ENCODE measurements around the gene ALX3.
A peak's percentile ranks its signal among the peaks of the same experiment; 100 is the strongest.

Gene ALX3

GRCh38 chr1:110087812-110088738, 17.6 kb upstream of the ALX3 start:
- peak overlapping the region in 1 of 3 experiments; percentile 53 for H3K4me3 Mint-ChIP-seq
- no peaks in the 10 kb centered on the region for H3K36me3 Mint-ChIP-seq (ENCODE audit: low read depth)
- peaks cover 88% of the 10 kb centered on the region for H3K27me3 Mint-ChIP-seq (ENCODE audit: low read depth)
- H3K9me3 Mint-ChIP-seq = no peaks in the 10 kb centered on the region
- no peak overlapping the region for H3K27ac Mint-ChIP-seq
- TF ChIP-seq, protein P1, sequence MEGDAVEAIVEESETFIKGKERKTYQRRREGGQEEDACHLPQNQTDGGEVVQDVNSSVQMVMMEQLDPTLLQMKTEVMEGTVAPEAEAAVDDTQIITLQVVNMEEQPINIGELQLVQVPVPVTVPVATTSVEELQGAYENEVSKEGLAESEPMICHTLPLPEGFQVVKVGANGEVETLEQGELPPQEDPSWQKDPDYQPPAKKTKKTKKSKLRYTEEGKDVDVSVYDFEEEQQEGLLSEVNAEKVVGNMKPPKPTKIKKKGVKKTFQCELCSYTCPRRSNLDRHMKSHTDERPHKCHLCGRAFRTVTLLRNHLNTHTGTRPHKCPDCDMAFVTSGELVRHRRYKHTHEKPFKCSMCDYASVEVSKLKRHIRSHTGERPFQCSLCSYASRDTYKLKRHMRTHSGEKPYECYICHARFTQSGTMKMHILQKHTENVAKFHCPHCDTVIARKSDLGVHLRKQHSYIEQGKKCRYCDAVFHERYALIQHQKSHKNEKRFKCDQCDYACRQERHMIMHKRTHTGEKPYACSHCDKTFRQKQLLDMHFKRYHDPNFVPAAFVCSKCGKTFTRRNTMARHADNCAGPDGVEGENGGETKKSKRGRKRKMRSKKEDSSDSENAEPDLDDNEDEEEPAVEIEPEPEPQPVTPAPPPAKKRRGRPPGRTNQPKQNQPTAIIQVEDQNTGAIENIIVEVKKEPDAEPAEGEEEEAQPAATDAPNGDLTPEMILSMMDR (IDR thresholded peaks at IDR 0.05; ENCODE audit: unreplicated experiment in 3 of 3) = peak; percentile 57 to 62 (median 60)
- H3K4me1 Mint-ChIP-seq = peaks cover 11% of the 10 kb centered on the region

DNA sequence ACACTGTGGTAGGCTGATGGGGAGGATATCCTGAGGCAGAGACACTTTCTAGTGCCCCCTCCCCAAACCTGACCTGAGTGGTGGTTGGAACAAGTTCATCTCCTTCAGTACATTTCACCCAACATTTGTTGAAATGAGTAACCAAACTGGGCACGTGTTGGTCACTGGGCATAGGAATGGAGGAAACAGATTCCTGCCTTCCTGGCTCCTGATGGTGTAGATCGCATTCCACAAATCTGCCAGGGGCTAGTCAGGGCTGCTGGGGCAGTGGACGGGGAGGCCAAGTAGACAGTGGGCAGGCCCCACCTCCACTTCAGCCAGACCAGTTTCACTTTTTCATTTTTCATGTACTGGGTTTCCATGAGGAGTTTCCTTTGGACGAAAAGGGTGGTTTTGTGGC, 16.5 kb upstream of the ALX3 start:
- H3K36me3 Mint-ChIP-seq (ENCODE audit: low read depth) = no peaks in the 10 kb centered on the region
- peaks cover 16% of the 10 kb centered on the region for H3K4me1 Mint-ChIP-seq
- H3K4me3 Mint-ChIP-seq = no peak overlapping the region
- H3K27ac Mint-ChIP-seq = no peak overlapping the region
- peaks cover 88% of the 10 kb centered on the region for H3K27me3 Mint-ChIP-seq (ENCODE audit: low read depth)
- no peaks in the 10 kb centered on the region for H3K9me3 Mint-ChIP-seq
- TF ChIP-seq, protein P1 (IDR thresholded peaks at IDR 0.05; ENCODE audit: unreplicated experiment in 3 of 3) = no peak

GRCh38 chr1:110085671-110086070, 15.2 kb upstream of the ALX3 start:
- Mint-ChIP-seq H3K4me3 (peak overlapping the region; percentile 1 to 52 (median 21)), H3K27me3 (ENCODE audit: low read depth) (peaks cover 88% of the 10 kb centered on the region), H3K9me3 (no peaks in the 10 kb centered on the region), H3K27ac (no peak overlapping the region), H3K4me1 (peaks cover 22% of the 10 kb centered on the region), H3K36me3 (ENCODE audit: low read depth) (no peaks in the 10 kb centered on the region)
- TF ChIP-seq, protein P1 (IDR thresholded peaks at IDR 0.05; ENCODE audit: unreplicated experiment in 3 of 3) = no peak

DNA sequence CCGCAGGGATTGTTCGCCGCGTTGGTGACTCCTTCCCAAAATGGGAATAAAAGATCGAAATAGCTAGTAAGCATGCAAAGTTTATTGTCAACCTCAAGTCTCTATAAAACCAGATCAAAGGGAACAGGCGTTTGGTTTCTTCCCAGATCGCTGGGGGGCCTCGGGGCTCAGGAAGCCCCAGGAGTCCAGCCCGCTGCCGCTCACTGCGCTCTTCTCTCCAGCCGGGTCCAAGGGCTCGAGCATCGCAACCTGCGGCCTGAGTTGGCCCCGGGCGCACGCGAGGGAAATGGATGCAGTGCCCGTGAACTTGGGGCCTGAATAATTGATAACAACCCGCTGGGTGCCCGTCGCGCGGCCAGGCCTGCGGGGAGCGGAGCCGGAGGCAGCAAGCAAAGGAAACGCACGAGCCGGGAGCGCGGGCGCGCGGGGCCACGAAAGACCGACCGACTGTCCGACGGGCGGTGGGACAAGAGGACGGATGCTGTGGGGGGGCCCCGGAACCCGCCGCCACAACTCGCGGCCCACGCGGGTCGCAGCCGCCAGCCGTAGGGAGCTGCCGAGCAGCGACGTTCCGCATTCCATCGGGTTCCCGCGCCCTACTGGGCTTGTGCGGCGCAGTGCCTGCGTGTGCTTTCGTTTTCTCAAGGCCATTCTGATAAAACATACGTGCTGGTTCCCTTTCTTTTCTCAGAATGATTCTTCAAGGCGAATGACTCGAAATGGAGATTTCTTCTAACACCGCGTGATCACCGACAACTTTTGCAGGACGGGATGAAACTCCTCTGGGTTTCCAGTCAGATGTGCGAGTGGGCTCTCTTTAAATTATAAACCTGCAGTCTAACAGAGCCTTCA, 14.0 kb upstream of the ALX3 start:
- H3K27me3 Mint-ChIP-seq (ENCODE audit: low read depth) = peaks cover 86% of the 10 kb centered on the region
- no peaks in the 10 kb centered on the region for H3K36me3 Mint-ChIP-seq (ENCODE audit: low read depth)
- peaks cover 22% of the 10 kb centered on the region for H3K4me1 Mint-ChIP-seq
- H3K4me3 Mint-ChIP-seq = peak overlapping the region; percentile 71 to 82 (median 72)
- TF ChIP-seq, protein P1 (IDR thresholded peaks at IDR 0.05; ENCODE audit: unreplicated experiment in 3 of 3) = no peak
- no peak overlapping the region for H3K27ac Mint-ChIP-seq
- H3K9me3 Mint-ChIP-seq = no peaks in the 10 kb centered on the region

GRCh38 chr1:110083866-110084226, 13.4 kb upstream of the ALX3 start:
- no peak overlapping the region for H3K27ac Mint-ChIP-seq
- H3K4me1 Mint-ChIP-seq = peaks cover 22% of the 10 kb centered on the region
- no peaks in the 10 kb centered on the region for H3K9me3 Mint-ChIP-seq
- peaks cover 89% of the 10 kb centered on the region for H3K27me3 Mint-ChIP-seq (ENCODE audit: low read depth)
- TF ChIP-seq, protein P1 (IDR thresholded peaks at IDR 0.05; ENCODE audit: unreplicated experiment in 3 of 3) = no peak
- peak overlapping the region; percentile 59 to 72 (median 71) for H3K4me3 Mint-ChIP-seq
- H3K36me3 Mint-ChIP-seq (ENCODE audit: low read depth) = no peaks in the 10 kb centered on the region

Measured in nephron (organoid).